GM18498 (cell line): ENCODE data around the gene MXRA5.
"Not testable (repeated sequence)": the region's sequence is repeated elsewhere in the genome, so short reads cannot be mapped to it uniquely, and the experiment has no call there.

ENCODE experiments used
- ATAC-seq: cut with Tn5 transposase; IDR thresholded peaks from one replicate; pipeline ENCODE4 v1.9.1; 2021; ENCODE audit warnings: mild to moderate bottlenecking, moderate library complexity; ENCODE audit not compliant: unreplicated experiment

Gene MXRA5

GRCh38 chrX:3346501-3347259 is at the start of gene MXRA5:
Gene MXRA5, minus strand, starts transcription at chrX:3346652. Its CDS starts 2,819 bp downstream, at chrX:3343833.
- no peak for ATAC-seq

- no peak for ATAC-seq
Observed at GRCh38 chrX:3393581-3394111, 47.2 kb upstream of the MXRA5 start.

GRCh38 chrX:3393178-3393577 is 46.7 kb upstream of the MXRA5 start:
- ATAC-seq: no peak

- no peak for ATAC-seq
Observed at GRCh38 chrX:3388457-3388856, 42.0 kb upstream of the MXRA5 start.

- no peak for ATAC-seq
Observed at GRCh38 chrX:3384327-3384726, 37.9 kb upstream of the MXRA5 start.

- no peak for ATAC-seq
Observed at GRCh38 chrX:3380603-3381002, 34.2 kb upstream of the MXRA5 start.

- no peak for ATAC-seq
Observed at GRCh38 chrX:3379111-3379510, 32.7 kb upstream of the MXRA5 start.

GRCh38 chrX:3378156-3378555 is 31.7 kb upstream of the MXRA5 start:
- ATAC-seq: no peak

- no peak for ATAC-seq
Observed at GRCh38 chrX:3377560-3377959, 31.1 kb upstream of the MXRA5 start.

- not testable (repeated sequence) for ATAC-seq
Observed at GRCh38 chrX:3375878-3376508, 29.5 kb upstream of the MXRA5 start.

- ATAC-seq: no peak
Observed at GRCh38 chrX:3374108-3374800, 27.8 kb upstream of the MXRA5 start.

- ATAC-seq: no peak
Observed at GRCh38 chrX:3371163-3371562, 24.7 kb upstream of the MXRA5 start.

- no peak for ATAC-seq
Observed at GRCh38 chrX:3370656-3371055, 24.2 kb upstream of the MXRA5 start.

GRCh38 chrX:3362956-3363355 is 16.5 kb upstream of the MXRA5 start:
- no peak for ATAC-seq

- no peak for ATAC-seq
Observed at GRCh38 chrX:3360881-3361280, 14.4 kb upstream of the MXRA5 start.

- not testable (repeated sequence) for ATAC-seq
Observed at GRCh38 chrX:3352741-3353140, 6.3 kb upstream of the MXRA5 start.

- no peak for ATAC-seq
Observed at GRCh38 chrX:3351276-3351675, 4.8 kb upstream of the MXRA5 start.

GRCh38 chrX:3348191-3348590 is 1.7 kb upstream of the MXRA5 start:
- no peak for ATAC-seq

GRCh38 chrX:3345281-3346191 is 916 bp downstream of the MXRA5 start:
- ATAC-seq: no peak

GRCh38 chrX:3343569-3343968 is 2.9 kb downstream of the MXRA5 start:
- not testable (repeated sequence) for ATAC-seq

- no peak for ATAC-seq
Observed at GRCh38 chrX:3340016-3340415, 6.4 kb downstream of the MXRA5 start.
